ENCODE results near the gene TAS1R1. TPM values are rescaled to one million over a fixed set of nuclear protein-coding genes. Genes with fewer than 3 reads are reported as not detected.

The TAS1R1 gene
- total and polyA plus RNA-seq, 2 experiments from 2014 or later: 0.19 TPM; not detected in 1

GRCh38 chr1:6505367-6506209 lies 49.5 kb upstream of the TAS1R1 start (continued):
- no peak for TF ChIP-seq JUNB (IDR thresholded peaks at IDR 0.05; ENCODE audit: unreplicated experiment)
- TF ChIP-seq EZH2 (IDR thresholded peaks at IDR 0.05; ENCODE audit: low read depth, unreplicated experiment): no peak
- TF ChIP-seq REST (IDR thresholded peaks at IDR 0.05; ENCODE audit: unreplicated experiment): no peak
- TF ChIP-seq ZNF114 (CRISPR knock-in tag; IDR thresholded peaks at IDR 0.05): no peak

- no peaks in the 10 kb centered on the region for H3K36me3 ChIP-seq (ENCODE audit: insufficient read depth)
- no peaks in the 10 kb centered on the region for H3K27me3 ChIP-seq (ENCODE audit: insufficient read depth)
- H3K36me3 Mint-ChIP-seq (ENCODE audit: low read depth): no peaks in the 10 kb centered on the region
- H3K27ac ChIP-seq (ENCODE audit: low read depth): no peak overlapping the region
- no peak overlapping the region for H2AFZ ChIP-seq
- H3K9me3 Mint-ChIP-seq: no peaks in the 10 kb centered on the region
- no peak overlapping the region for H3K4me2 ChIP-seq
- H3F3A ChIP-seq (replicated peaks; ENCODE audit: low read depth): no peaks in the 10 kb centered on the region
- 0 out of 3 replicates have a peak, but pooled peaks cover 3% of the 10 kb centered on the region for H3K4me1 Mint-ChIP-seq
- peaks cover 4% of the 10 kb centered on the region for H3K27me3 Mint-ChIP-seq (ENCODE audit: insufficient read depth, low read depth, poor library complexity)
- TF ChIP-seq STAT1 (IDR thresholded peaks at IDR 0.05; ENCODE audit: unreplicated experiment): no peak
- no peak for TF ChIP-seq ETS1 (IDR thresholded peaks at IDR 0.05)
- H3K9me2 ChIP-seq (ENCODE audit: insufficient read depth): no peaks in the 10 kb centered on the region
- H3K79me2 ChIP-seq (replicated peaks; ENCODE audit: insufficient read depth): no peaks in the 10 kb centered on the region
- peak; percentile 11; the same call in 2 of the 3 replicates for ATAC-seq
- H3K4me3 Mint-ChIP-seq: no peak overlapping the region
- no peaks in the 10 kb centered on the region for H4K20me1 ChIP-seq (replicated peaks; ENCODE audit: insufficient read depth)
- H3K4me1 ChIP-seq (ENCODE audit: insufficient read depth): no peaks in the 10 kb centered on the region
- no peak overlapping the region for H3K4me3 ChIP-seq
- DNase-seq (ENCODE audit: low spot score): no peak
- H3K27ac Mint-ChIP-seq: no peak overlapping the region
Observed at GRCh38 chr1:6506210-6507036, 48.7 kb upstream of the TAS1R1 start.

- Histone ChIP-seq H3K4me2 (no peak overlapping the region), H4K20me1 (replicated peaks; ENCODE audit: insufficient read depth) (no peaks in the 10 kb centered on the region), H3K27ac (ENCODE audit: low read depth) (no peak overlapping the region), H3K4me3 (no peak overlapping the region), H3F3A (replicated peaks; ENCODE audit: low read depth) (no peaks in the 10 kb centered on the region), H3K79me2 (replicated peaks; ENCODE audit: insufficient read depth) (no peaks in the 10 kb centered on the region), H2AFZ (no peak overlapping the region), H3K9me2 (ENCODE audit: insufficient read depth) (no peaks in the 10 kb centered on the region), H3K4me1 (ENCODE audit: insufficient read depth) (no peaks in the 10 kb centered on the region), H3K27me3 (ENCODE audit: insufficient read depth) (no peaks in the 10 kb centered on the region), H3K36me3 (ENCODE audit: insufficient read depth) (no peaks in the 10 kb centered on the region)
- Mint-ChIP-seq H3K4me3 (no peak overlapping the region), H3K36me3 (ENCODE audit: low read depth) (no peaks in the 10 kb centered on the region), H3K9me3 (no peaks in the 10 kb centered on the region), H3K4me1 (0 out of 3 replicates have a peak, but pooled peaks cover 4% of the 10 kb centered on the region), H3K27me3 (ENCODE audit: insufficient read depth, low read depth, poor library complexity) (peaks cover 4% of the 10 kb centered on the region), H3K27ac (no peak overlapping the region)
- ATAC-seq: no peak
- no peak for DNase-seq (ENCODE audit: low spot score)
- TF ChIP-seq JUNB (IDR thresholded peaks at IDR 0.05; ENCODE audit: unreplicated experiment) (no peak), EZH2 (IDR thresholded peaks at IDR 0.05; ENCODE audit: low read depth, unreplicated experiment) (no peak), CTCF (conservative IDR thresholded peaks at IDR 0.05; ENCODE audit: low read depth in 2 of 2) (no peak), NANOG (IDR thresholded peaks at IDR 0.05; ENCODE audit: borderline replicate concordance) (no peak), ZNF331 (CRISPR knock-in tag; IDR thresholded peaks at IDR 0.05; ENCODE audit: low read depth) (no peak)
Observed at GRCh38 chr1:6507037-6507428, 48.1 kb upstream of the TAS1R1 start.
